NB4 (cell line): Measurements from ENCODE around the gene USP24.

Source experiments
- DNase-seq: peaks from one replicate; pipeline ENCODE4 v3.0.0; 2010; ENCODE audit warnings: low read depth
- H3K4me3 ChIP-seq: one replicate; pipeline ENCODE4 v1.5.1; 2011; ENCODE audit warnings: mild to moderate bottlenecking, low read depth, low read length, moderate library complexity
- MYC ChIP-seq: IDR thresholded peaks from 2 replicates; pipeline ENCODE4 v1.6.1; 2011; ENCODE audit warnings: low read depth, low read length
- POLR2A ChIP-seq: IDR thresholded peaks from 2 replicates; pipeline ENCODE4 v1.6.1; 2011; ENCODE audit warnings: mild to moderate bottlenecking; ENCODE audit not compliant: insufficient read length; ENCODE audit errors: extremely low read depth
- TF ChIP-seq, protein P1 (sequence below): IDR thresholded peaks from 2 replicates; pipeline ENCODE4 v1.6.1; 2011; ENCODE audit warnings: low read depth, low read length
- TF ChIP-seq, protein P2 (sequence below): IDR thresholded peaks from one replicate; pipeline ENCODE4 v1.5.1; 2012; ENCODE audit warnings: low read depth, low read length

The USP24 gene

DNA sequence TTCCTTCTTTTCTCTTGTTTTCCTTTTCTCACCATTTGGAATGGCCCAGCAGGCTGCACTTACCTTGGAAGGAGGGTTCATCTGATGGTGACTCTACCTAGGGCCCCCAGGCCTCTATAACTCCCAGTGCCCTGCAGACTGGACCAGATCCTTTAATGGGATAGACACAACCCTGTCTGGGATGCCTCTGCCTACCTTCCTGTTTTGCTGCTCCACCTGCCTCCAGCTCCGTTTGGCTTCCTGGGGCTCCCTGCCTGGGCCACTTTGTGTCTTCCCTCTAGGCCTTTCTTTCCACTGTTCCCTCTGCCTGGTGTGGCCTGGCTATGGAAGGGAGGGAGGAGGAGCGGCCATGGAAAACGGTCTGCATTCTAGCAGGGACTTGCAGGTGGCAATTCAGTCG lies 168.3 kb downstream of the USP24 start:
- DNase-seq: no peak
- H3K4me3 ChIP-seq: no peak overlapping the region
- TF ChIP-seq, protein P1, sequence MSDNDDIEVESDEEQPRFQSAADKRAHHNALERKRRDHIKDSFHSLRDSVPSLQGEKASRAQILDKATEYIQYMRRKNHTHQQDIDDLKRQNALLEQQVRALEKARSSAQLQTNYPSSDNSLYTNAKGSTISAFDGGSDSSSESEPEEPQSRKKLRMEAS: no peak
- TF ChIP-seq MYC: no peak
- TF ChIP-seq, protein P2, sequence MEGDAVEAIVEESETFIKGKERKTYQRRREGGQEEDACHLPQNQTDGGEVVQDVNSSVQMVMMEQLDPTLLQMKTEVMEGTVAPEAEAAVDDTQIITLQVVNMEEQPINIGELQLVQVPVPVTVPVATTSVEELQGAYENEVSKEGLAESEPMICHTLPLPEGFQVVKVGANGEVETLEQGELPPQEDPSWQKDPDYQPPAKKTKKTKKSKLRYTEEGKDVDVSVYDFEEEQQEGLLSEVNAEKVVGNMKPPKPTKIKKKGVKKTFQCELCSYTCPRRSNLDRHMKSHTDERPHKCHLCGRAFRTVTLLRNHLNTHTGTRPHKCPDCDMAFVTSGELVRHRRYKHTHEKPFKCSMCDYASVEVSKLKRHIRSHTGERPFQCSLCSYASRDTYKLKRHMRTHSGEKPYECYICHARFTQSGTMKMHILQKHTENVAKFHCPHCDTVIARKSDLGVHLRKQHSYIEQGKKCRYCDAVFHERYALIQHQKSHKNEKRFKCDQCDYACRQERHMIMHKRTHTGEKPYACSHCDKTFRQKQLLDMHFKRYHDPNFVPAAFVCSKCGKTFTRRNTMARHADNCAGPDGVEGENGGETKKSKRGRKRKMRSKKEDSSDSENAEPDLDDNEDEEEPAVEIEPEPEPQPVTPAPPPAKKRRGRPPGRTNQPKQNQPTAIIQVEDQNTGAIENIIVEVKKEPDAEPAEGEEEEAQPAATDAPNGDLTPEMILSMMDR: no peak
- no peak for TF ChIP-seq POLR2A

DNA sequence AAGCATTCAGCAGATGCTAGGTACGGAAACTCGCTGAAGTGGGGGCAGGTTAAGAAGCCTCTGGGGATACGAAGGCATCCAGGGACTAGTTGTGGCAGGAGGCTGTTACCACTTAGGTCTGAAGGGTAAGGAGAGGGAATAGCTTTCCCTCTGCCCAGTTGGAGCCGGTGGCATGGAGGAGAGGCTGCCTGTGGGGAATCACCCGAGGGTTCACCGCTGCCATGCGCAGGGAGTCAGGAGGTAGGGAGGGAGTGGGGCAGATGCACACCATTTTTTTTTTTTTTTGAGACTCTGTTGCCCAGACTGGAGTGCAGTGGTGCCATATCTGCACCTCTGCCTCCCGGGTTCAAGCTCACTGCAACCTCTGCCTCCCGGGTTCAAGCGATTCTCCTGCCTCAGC lies 169.7 kb downstream of the USP24 start:
- H3K4me3 ChIP-seq: no peak overlapping the region
- TF ChIP-seq POLR2A (no peak), MYC (no peak)
- TF ChIP-seq, protein P2: no peak
- TF ChIP-seq, protein P1: no peak
- DNase-seq: no peak

DNA sequence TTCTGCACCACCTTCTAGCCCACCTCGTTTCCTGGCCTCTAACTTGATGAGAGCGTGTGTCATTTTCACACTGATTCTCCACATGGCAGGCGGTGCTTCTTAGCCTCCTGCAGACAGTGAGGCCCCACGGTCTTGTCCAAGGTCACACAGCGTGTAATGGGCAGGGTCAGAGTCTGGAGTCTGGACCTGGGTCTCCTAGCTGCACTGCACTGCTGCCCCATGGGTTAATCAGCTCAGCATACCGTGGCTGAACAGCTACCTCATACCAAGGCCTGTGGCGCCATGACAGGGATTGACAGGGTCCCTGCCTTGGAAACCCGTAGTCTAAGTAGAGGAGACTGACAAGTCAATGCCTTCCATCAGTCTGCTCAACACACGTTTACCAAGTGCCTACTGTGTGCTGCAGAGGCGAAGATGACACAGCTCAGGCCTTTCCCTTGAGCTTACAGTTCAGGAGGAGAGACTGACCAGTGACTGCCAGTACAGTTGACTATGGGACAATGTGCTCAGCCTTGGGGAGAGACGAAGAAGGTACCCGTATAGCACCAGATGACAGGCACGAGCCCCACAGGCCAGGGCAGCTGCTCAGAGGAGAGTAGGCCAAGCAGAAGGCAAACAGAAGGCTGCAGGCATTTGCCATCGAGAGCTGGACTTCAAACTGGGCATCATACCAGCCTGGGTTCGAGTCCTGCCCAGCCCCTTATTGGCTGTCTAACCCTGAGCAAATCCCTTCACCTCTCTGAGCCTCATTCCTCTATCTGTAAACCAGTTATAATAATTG lies 170.4 kb downstream of the USP24 start:
- DNase-seq: no peak
- no peak overlapping the region for H3K4me3 ChIP-seq
- TF ChIP-seq, protein P1: no peak
- TF ChIP-seq POLR2A: no peak
- TF ChIP-seq MYC: no peak
- TF ChIP-seq, protein P2: no peak

DNA sequence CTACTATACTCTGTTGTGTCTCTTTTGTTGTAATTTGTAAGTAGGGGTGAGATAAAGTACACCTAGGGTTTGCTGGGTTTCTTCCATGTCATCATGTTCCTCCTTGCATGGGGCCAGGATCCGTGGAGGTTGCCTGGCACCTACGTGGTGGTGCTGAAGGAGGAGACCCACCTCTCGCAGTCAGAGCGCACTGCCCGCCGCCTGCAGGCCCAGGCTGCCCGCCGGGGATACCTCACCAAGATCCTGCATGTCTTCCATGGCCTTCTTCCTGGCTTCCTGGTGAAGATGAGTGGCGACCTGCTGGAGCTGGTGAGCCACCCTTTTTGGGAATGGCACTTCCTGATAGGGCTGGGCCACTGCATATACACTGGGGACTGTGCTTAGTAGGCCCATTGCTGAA lies 171.4 kb downstream of the USP24 start:
- no peak overlapping the region for H3K4me3 ChIP-seq
- no peak for DNase-seq
- TF ChIP-seq, protein P2: no peak
- TF ChIP-seq, protein P1: no peak
- no peak for TF ChIP-seq MYC
- TF ChIP-seq POLR2A: no peak

DNA sequence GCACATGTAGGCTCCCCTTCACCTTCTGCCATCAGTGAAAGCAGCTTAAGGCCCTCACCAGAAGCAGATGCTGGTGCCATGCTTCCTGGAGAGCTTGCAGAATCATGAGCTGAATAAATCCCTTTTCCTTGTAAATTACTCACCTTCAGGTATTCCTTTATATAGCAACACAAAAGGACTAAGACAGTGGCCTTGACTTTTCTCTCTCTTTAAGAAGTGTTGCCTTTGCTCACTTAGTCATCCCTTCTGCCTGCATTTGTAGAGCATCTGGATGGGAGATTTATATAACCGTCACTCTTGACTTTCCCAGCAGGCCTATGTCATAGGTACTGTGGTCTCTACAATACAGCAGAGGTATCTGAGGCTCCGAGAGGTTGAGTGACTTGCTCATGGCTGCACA lies 172.2 kb downstream of the USP24 start:
- H3K4me3 ChIP-seq: no peak overlapping the region
- DNase-seq: no peak
- TF ChIP-seq MYC (no peak), POLR2A (no peak)
- TF ChIP-seq, protein P2: no peak
- TF ChIP-seq, protein P1: no peak
